ENCODE measurements around the gene COTL1. TPM values are rescaled to one million over a fixed set of nuclear protein-coding genes. Genes with fewer than 3 reads are reported as not detected.

The COTL1 gene
- total and polyA plus RNA-seq, 9 of the 15 experiments (the other 6 are each of a cell fraction or from before 2014, with no cell fraction given) = 27.7 to 185 (median 72.5) TPM

DNA sequence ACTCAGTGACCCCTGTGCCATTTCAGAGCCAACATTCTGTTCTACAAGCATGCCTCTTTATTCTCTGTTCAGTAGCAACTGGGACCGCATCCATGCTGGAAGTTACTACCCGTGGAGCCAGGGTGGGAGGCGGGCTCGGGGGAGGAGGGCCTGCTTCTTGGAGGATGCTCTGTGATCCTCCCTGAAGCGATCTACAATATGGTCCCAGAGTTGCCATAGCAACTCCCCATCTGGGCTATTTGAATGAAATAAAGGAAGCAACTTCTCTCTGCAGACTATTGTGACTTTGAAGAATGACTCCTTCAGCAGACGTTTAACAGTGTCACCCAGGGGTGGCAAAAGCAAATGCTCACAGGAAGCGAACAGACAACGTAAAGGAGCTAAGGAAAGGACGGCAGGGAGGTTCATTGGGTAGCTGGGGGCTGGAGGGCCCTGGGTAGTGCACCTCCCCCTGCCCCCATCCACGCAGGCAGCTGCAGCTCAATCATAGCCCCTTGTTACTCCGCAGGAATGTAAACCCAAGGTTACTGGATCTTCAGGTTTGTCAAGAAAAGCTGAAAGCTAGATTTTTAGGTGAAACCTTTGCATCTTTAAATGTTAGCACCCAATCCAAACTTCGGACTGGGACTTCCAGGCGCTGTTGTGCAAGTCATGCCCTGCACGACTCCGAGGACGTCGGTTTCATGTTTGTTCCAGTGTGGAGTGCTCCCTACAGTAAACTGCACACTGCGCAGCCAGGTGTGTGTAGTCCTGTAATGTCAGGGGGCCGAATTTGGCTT, 62.3 kb downstream of the COTL1 start (continued):
- no peak for TF ChIP-seq PCBP1 (IDR thresholded peaks at IDR 0.05; ENCODE audit: low read depth, low read length, poor library complexity, severe bottlenecking)
- TF ChIP-seq C11orf30 (IDR thresholded peaks at IDR 0.05; ENCODE audit: low read depth) = peak; percentile 38; the same call in 1 of the 2 replicates
- TF ChIP-seq, protein P1, sequence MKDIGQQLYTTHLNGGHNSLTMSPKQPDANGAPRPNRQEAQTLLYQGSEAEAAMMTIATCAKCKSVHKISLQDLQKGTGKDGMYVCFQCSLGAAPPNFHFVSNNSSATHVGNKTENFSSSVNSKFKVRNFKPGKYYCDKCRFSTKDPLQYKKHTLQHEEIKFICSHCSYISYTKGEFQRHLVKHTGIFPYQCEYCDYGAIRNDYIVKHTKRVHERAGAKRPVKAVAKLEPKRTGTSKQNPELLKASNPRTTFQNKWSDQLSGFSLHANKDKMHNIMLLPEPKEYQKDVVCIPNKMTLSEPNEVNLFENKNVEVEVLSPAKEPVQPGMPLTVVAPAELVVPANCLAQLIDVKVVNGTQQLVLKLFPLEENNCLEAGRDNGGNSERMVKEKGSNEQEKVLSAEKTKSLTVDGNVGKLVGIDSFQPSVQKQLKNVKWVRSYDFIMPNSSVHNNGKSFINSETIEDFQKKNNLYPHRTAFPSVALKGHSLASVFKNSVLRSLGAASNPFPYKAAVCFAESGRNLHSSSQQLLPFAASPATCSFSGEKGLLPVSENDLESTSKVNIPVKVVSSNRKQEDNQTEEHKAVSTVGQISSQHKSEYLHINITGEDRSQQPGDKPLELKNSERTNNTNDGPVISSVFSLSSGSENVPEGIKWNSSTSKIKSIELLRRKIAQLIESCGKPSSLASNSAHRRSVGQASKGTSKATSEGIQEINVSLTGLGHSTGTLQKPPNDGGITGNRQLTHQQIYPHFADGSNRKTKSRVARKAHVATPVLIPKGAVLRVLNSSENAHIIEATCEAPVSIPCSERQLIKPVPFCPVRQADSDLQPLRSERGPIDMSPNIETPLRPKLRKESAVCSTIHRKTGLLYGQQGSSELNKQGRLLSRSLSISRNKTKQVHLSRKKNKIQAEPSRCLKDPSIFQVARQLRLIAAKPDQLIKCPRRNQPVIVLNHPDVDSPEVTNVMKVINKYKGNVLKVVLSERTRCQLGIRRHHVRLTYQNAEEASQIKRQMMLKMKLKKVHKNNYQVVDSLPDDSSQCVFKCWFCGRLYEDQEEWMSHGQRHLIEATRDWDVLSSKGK (CRISPR knock-in tag; IDR thresholded peaks at IDR 0.05) = no peak
- no peak for TF ChIP-seq MTA3 (IDR thresholded peaks at IDR 0.05; ENCODE audit: borderline replicate concordance)
- TF ChIP-seq EP300 (IDR thresholded peaks at IDR 0.05; ENCODE audit: low read length) = no peak
- peak; percentile 49 for TF ChIP-seq MEIS2 (IDR thresholded peaks at IDR 0.05; ENCODE audit: partially characterized antibody)
- no peak for TF ChIP-seq ZNF12 (CRISPR knock-in tag; IDR thresholded peaks at IDR 0.05)
- TF ChIP-seq, protein P2, sequence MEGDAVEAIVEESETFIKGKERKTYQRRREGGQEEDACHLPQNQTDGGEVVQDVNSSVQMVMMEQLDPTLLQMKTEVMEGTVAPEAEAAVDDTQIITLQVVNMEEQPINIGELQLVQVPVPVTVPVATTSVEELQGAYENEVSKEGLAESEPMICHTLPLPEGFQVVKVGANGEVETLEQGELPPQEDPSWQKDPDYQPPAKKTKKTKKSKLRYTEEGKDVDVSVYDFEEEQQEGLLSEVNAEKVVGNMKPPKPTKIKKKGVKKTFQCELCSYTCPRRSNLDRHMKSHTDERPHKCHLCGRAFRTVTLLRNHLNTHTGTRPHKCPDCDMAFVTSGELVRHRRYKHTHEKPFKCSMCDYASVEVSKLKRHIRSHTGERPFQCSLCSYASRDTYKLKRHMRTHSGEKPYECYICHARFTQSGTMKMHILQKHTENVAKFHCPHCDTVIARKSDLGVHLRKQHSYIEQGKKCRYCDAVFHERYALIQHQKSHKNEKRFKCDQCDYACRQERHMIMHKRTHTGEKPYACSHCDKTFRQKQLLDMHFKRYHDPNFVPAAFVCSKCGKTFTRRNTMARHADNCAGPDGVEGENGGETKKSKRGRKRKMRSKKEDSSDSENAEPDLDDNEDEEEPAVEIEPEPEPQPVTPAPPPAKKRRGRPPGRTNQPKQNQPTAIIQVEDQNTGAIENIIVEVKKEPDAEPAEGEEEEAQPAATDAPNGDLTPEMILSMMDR (IDR thresholded peaks at IDR 0.05 in 2 of 3, conservative IDR thresholded peaks at IDR 0.05 in 1 of 3; ENCODE audit: insufficient read depth in 2 of 3, low read depth in 1 of 3, low read length in 3 of 3) = 0 out of 6 replicates have a peak, but pooled peaks of 2 of the 3 experiments have one; percentile 3 to 11
- TF ChIP-seq, protein P3, sequence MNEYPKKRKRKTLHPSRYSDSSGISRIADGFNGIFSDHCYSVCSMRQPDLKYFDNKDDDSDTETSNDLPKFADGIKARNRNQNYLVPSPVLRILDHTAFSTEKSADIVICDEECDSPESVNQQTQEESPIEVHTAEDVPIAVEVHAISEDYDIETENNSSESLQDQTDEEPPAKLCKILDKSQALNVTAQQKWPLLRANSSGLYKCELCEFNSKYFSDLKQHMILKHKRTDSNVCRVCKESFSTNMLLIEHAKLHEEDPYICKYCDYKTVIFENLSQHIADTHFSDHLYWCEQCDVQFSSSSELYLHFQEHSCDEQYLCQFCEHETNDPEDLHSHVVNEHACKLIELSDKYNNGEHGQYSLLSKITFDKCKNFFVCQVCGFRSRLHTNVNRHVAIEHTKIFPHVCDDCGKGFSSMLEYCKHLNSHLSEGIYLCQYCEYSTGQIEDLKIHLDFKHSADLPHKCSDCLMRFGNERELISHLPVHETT (CRISPR knock-in tag; conservative IDR thresholded peaks at IDR 0.05 in 1 of 2, IDR thresholded peaks at IDR 0.05 in 1 of 2) = no peak
- TF ChIP-seq, protein P4, sequence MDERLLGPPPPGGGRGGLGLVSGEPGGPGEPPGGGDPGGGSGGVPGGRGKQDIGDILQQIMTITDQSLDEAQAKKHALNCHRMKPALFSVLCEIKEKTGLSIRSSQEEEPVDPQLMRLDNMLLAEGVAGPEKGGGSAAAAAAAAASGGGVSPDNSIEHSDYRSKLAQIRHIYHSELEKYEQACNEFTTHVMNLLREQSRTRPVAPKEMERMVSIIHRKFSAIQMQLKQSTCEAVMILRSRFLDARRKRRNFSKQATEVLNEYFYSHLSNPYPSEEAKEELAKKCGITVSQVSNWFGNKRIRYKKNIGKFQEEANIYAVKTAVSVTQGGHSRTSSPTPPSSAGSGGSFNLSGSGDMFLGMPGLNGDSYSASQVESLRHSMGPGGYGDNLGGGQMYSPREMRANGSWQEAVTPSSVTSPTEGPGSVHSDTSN (CRISPR knock-in tag; IDR thresholded peaks at IDR 0.05; ENCODE audit: low read depth) = no peak
- TF ChIP-seq, protein P4 (tag; conservative IDR thresholded peaks at IDR 0.05; ENCODE audit: low read depth) = peak; percentile 77
- TF ChIP-seq TGIF2 (CRISPR knock-in tag; IDR thresholded peaks at IDR 0.05) = no peak
- no peak for TF ChIP-seq ZNF354B (CRISPR knock-in tag; IDR thresholded peaks at IDR 0.05)
- peak; percentile 88 for TF ChIP-seq RFX1 (IDR thresholded peaks at IDR 0.05)
- TF ChIP-seq ZNF121 (CRISPR knock-in tag; conservative IDR thresholded peaks at IDR 0.05) = no peak
- TF ChIP-seq POLR2A (conservative IDR thresholded peaks at IDR 0.05) = no peak
- TF ChIP-seq, protein P5, sequence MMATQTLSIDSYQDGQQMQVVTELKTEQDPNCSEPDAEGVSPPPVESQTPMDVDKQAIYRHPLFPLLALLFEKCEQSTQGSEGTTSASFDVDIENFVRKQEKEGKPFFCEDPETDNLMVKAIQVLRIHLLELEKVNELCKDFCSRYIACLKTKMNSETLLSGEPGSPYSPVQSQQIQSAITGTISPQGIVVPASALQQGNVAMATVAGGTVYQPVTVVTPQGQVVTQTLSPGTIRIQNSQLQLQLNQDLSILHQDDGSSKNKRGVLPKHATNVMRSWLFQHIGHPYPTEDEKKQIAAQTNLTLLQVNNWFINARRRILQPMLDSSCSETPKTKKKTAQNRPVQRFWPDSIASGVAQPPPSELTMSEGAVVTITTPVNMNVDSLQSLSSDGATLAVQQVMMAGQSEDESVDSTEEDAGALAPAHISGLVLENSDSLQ (IDR thresholded peaks at IDR 0.05) = peak; percentile 26; the same call in 1 of the 2 replicates

Measured in K562 (cell line).